OCI-LY7 (cell line): Measurements from ENCODE around the gene KRT28. TPM values are rescaled to one million over a fixed set of nuclear protein-coding genes. Genes with fewer than 3 reads are reported as not detected.

Experiments used
- BruUV-seq: library from RNA; stranded (reverse); fragments of 400-500 nt; replicated peaks from 2 replicates; lab custom pipeline; 2021; lab: Mats Ljungman, UMichigan
- CTCF ChIA-PET: fragments of 300-600 bp; sonication (Branson Sonifier 250); formaldehyde crosslinking; loops from one replicate; lab custom pipeline; 2022; ENCODE audit warnings: antibody characterized with exemption; ENCODE audit not compliant: unreplicated experiment; lab: Charles Lee
- POLR2A ChIA-PET: fragments of 300-600 bp; sonication (Branson Sonifier 250); formaldehyde crosslinking; loops from one replicate; lab custom pipeline; 2022; ENCODE audit warnings: antibody characterized with exemption; lab: Charles Lee
- DNase-seq: peaks from one replicate; pipeline ENCODE4 v3.0.0-alpha.2; 2015; ENCODE audit warnings: low spot score
- H2AFZ ChIP-seq: fragments of 200-600 bp; sonication (generic), shearing (Covaris generic); 2 replicates; pipeline ENCODE4 v1.6.1; 2014; ENCODE audit warnings: mild to moderate bottlenecking, antibody characterized with exemption, low read length, moderate library complexity
- H3K27ac ChIP-seq: fragments of 200-600 bp; sonication (generic); 2 replicates; pipeline ENCODE4 v1.5.1; 2014; ENCODE audit warnings: mixed run types, low read depth, mild to moderate bottlenecking, moderate library complexity, low read length, inconsistent platforms; ENCODE audit not compliant: poor library complexity, severe bottlenecking
- H3K36me3 ChIP-seq: fragments of 200-600 bp; sonication (generic); 2 replicates; pipeline ENCODE4 v1.6.1; 2014; ENCODE audit warnings: mild to moderate bottlenecking, antibody characterized with exemption, low read length, moderate library complexity, mixed read lengths; ENCODE audit not compliant: insufficient read depth
- H3K4me1 ChIP-seq: fragments of 200-600 bp; sonication (generic); 2 replicates; pipeline ENCODE4 v1.5.1; 2014; ENCODE audit warnings: mild to moderate bottlenecking, low read length; ENCODE audit not compliant: insufficient read depth, poor library complexity, severe bottlenecking
- H3K4me2 ChIP-seq: fragments of 200-600 bp; sonication (generic); 2 replicates; pipeline ENCODE4 v1.6.1; 2014; ENCODE audit warnings: mild to moderate bottlenecking, low read length
- H3K4me3 ChIP-seq: fragments of 200-600 bp; sonication (generic); 2 replicates; pipeline ENCODE4 v1.5.1; 2014; ENCODE audit warnings: mild to moderate bottlenecking, low read depth, low read length; ENCODE audit not compliant: poor library complexity, severe bottlenecking
- H3K79me2 ChIP-seq: fragments of 200-600 bp; sonication (generic); 2 replicates; pipeline ENCODE4 v1.6.1; 2016; ENCODE audit warnings: low read depth, mild to moderate bottlenecking, low read length, moderate library complexity, mixed read lengths; ENCODE audit not compliant: insufficient read depth
- H3K9me2 ChIP-seq: fragments of 200-600 bp; sonication (generic); 2 replicates; pipeline ENCODE4 v1.6.1; 2016; ENCODE audit warnings: mild to moderate bottlenecking, low read length, mixed read lengths; ENCODE audit not compliant: insufficient read depth
- H3K9me3 ChIP-seq: fragments of 200-600 bp; sonication (generic); 2 replicates; pipeline ENCODE4 v1.6.1; 2014; ENCODE audit warnings: mild to moderate bottlenecking, mixed run types, low read length, mixed read lengths
- H4K20me1 ChIP-seq: fragments of 200-600 bp; sonication (generic); 2 replicates; pipeline ENCODE4 v1.6.1; 2014; ENCODE audit warnings: mild to moderate bottlenecking, antibody characterized with exemption, low read length, moderate library complexity, mixed read lengths; ENCODE audit not compliant: insufficient read depth
- EZH2phosphoT487 ChIP-seq: fragments of 200-600 bp; sonication (generic); IDR thresholded peaks from 2 replicates; pipeline ENCODE4 v1.6.1; 2018; ENCODE audit warnings: low read depth, borderline replicate concordance, mild to moderate bottlenecking, mixed run types, antibody characterized with exemption, low read length, moderate library complexity, mixed read lengths
- intact Hi-C: fragments of 100-400 bp; cut with micrococcal nuclease; formaldehyde crosslinking; loops from one replicate; pipeline ENCODE4 v1.10.0; 2022; ENCODE audit not compliant: unreplicated experiment
- total RNA-seq, 2 experiments: library from RNA; depleted of rRNA in 1 of 2; stranded (reverse); fragments of >200 nt in 1 of 2; shearing (Covaris generic) in 1 of 2; gene quantifications; 2 replicates each; pipeline ENCODE4 v1.2.3, GENCODE V29; 2014 to 2022
- TF ChIP-seq, protein P1 (sequence below): fragments of 200-600 bp; sonication (generic); conservative IDR thresholded peaks from 2 replicates; pipeline ENCODE4 v1.5.1; 2014; ENCODE audit warnings: mild to moderate bottlenecking, antibody characterized with exemption, low read length, moderate library complexity, mixed read lengths

KRT28 gene
- total RNA-seq, 2 experiments from 2014 or later = not detected

DNA sequence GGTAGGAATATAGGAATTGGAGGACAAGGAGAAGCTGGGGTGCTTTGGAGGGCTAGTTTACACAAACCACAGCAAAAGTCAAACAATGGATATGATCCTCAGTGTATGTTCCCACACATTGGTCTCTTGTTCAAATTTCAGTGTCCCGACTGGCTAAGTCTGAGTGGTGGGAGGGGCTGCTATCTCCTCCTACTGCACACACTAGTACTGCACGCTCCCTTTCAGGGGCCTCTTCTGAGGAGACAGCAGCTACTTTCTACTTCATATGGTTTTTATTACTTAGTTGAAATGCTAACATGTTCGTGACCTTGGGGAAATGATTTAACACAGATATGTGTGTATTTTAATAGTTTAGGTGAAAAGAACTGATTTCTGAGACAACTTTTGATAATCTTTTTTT, 41.5 kb upstream of the KRT28 start:
- intact Hi-C loops = no loop called here
- no peak for TF ChIP-seq EZH2phosphoT487
- TF ChIP-seq, protein P1, sequence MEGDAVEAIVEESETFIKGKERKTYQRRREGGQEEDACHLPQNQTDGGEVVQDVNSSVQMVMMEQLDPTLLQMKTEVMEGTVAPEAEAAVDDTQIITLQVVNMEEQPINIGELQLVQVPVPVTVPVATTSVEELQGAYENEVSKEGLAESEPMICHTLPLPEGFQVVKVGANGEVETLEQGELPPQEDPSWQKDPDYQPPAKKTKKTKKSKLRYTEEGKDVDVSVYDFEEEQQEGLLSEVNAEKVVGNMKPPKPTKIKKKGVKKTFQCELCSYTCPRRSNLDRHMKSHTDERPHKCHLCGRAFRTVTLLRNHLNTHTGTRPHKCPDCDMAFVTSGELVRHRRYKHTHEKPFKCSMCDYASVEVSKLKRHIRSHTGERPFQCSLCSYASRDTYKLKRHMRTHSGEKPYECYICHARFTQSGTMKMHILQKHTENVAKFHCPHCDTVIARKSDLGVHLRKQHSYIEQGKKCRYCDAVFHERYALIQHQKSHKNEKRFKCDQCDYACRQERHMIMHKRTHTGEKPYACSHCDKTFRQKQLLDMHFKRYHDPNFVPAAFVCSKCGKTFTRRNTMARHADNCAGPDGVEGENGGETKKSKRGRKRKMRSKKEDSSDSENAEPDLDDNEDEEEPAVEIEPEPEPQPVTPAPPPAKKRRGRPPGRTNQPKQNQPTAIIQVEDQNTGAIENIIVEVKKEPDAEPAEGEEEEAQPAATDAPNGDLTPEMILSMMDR = no peak
- BruUV-seq = no TSS peak

DNA sequence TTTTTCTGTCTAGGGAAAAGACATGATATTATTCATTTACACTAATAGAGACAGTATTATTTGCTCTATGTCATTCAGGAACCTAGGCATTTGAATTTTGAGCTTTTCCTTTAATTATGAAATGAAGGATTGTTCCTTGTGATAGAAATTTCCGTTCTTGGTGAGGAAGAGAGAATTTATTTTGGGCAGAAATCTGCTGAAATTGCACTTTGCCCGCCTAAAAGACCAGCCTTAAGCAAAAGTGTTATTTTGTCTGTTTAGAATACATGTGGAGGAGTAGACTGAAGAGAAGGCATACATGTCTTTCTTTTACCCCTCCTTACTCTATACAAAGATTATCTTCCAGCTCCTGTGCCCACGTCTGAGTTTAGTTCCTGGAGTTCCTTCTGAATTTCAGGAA, 39.4 kb upstream of the KRT28 start:
- no peaks in the 10 kb centered on the region for H3K36me3 ChIP-seq
- no peak overlapping the region for H2AFZ ChIP-seq
- H3K9me2 ChIP-seq = no peaks in the 10 kb centered on the region
- TF ChIP-seq, protein P1 = no peak
- no peaks in the 10 kb centered on the region for H3K4me1 ChIP-seq
- H3K4me2 ChIP-seq = no peak overlapping the region
- ChIA-PET CTCF (no interaction called here), POLR2A (no interaction called here)
- H3K27ac ChIP-seq = no peak overlapping the region
- H3K79me2 ChIP-seq = no peaks in the 10 kb centered on the region
- no TSS peak for BruUV-seq
- no peaks in the 10 kb centered on the region for H3K9me3 ChIP-seq
- no peaks in the 10 kb centered on the region for H4K20me1 ChIP-seq
- intact Hi-C loops = no loop called here
- DNase-seq = no peak
- H3K4me3 ChIP-seq = no peak overlapping the region

More for the DNA sequence above, 41.5 kb upstream of the KRT28 start:
- ChIA-PET POLR2A (no interaction called here), CTCF (no interaction called here)
- no peak for DNase-seq
- H3K4me1 ChIP-seq = no peaks in the 10 kb centered on the region
- H3K9me2 ChIP-seq = no peaks in the 10 kb centered on the region
- H4K20me1 ChIP-seq = no peaks in the 10 kb centered on the region
- H3K79me2 ChIP-seq = no peaks in the 10 kb centered on the region
- no peak overlapping the region for H3K27ac ChIP-seq
- H3K4me2 ChIP-seq = no peak overlapping the region
- H3K4me3 ChIP-seq = no peak overlapping the region
- H3K36me3 ChIP-seq = no peaks in the 10 kb centered on the region
- no peak overlapping the region for H2AFZ ChIP-seq
- no peaks in the 10 kb centered on the region for H3K9me3 ChIP-seq

DNA sequence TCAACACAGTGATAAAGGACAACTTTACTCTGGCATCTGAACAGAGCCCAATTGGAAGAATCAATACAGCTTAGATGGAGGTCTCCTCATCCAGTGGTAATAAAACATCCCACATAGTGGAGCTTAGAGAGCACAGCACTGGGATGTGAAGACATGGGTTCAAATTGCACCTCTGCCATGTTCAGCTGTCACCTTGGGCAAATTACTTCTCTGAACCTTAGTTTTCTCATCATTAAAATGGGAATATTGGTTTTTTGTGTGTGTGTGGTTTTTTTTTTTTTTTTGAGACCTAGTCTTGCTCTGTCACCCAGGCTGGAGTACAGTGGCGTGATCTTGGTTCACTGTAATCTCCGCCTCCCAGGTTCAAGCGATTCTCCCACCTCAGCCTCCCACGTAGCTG, 36.3 kb upstream of the KRT28 start:
- no peaks in the 10 kb centered on the region for H3K79me2 ChIP-seq
- DNase-seq = no peak
- no peak overlapping the region for H3K27ac ChIP-seq
- H3K36me3 ChIP-seq = no peaks in the 10 kb centered on the region
- no peak overlapping the region for H3K4me2 ChIP-seq
- intact Hi-C loops = no loop called here
- no peaks in the 10 kb centered on the region for H3K4me1 ChIP-seq
- no peak overlapping the region for H2AFZ ChIP-seq
- TF ChIP-seq EZH2phosphoT487 = no peak
- TF ChIP-seq, protein P1 = no peak
- ChIA-PET POLR2A (interaction anchor here (0.9 kb wide), 1 partner anchor 11 kb away, joined by 4 read pairs; no protein-coding TSS in a partner anchor), CTCF (no interaction called here)
- no TSS peak for BruUV-seq
- no peaks in the 10 kb centered on the region for H3K9me2 ChIP-seq
- no peak overlapping the region for H3K4me3 ChIP-seq
- H3K9me3 ChIP-seq = no peaks in the 10 kb centered on the region
- H4K20me1 ChIP-seq = no peaks in the 10 kb centered on the region
